Keratinocyte (primary cell): Measurements from ENCODE around the gene CAST. TPM values are rescaled to one million over a fixed set of nuclear protein-coding genes. Genes with fewer than 3 reads are reported as not detected.

Source experiments
- DNase-seq: peaks from one replicate; pipeline ENCODE4 v3.0.0-alpha.2; 2011; ENCODE audit warnings: low read depth, missing footprints, low spot score
- FAIRE-seq: peaks from 2 replicates; lab custom pipeline; 2011; peaks lifted over from hg19 to GRCh38; lab: Jason Lieb, UNC
- H2AFZ ChIP-seq: 2 replicates; pipeline ENCODE4 v1.6.0; 2012; ENCODE audit warnings: low read length, control low read depth, inconsistent platforms; ENCODE audit not compliant: control insufficient read depth
- H3K27ac ChIP-seq: 2 replicates; pipeline ENCODE4 v1.5.1; 2011; ENCODE audit warnings: low read length; ENCODE audit not compliant: control insufficient read depth, insufficient read depth
- H3K27me3 ChIP-seq: 3 replicates; pipeline ENCODE4 v1.6.0; 2011; ENCODE audit warnings: low read length; ENCODE audit not compliant: control insufficient read depth, insufficient read depth; ENCODE audit errors: extremely low read depth
- H3K36me3 ChIP-seq, 2 experiments: 2 replicates in 1 of 2; 3 replicates in 1 of 2; pipeline ENCODE4 v1.5.1; 2011; ENCODE audit warnings: low read length in 2 of 2, mild to moderate bottlenecking in 1 of 2; ENCODE audit not compliant: control insufficient read depth in 2 of 2, insufficient read depth in 2 of 2; ENCODE audit errors: extremely low read depth in 1 of 2
- H3K4me1 ChIP-seq: 3 replicates; pipeline ENCODE4 v1.5.1; 2011; ENCODE audit warnings: low read length; ENCODE audit not compliant: control insufficient read depth, insufficient read depth; ENCODE audit errors: extremely low read depth
- H3K4me2 ChIP-seq: 3 replicates; pipeline ENCODE4 v1.6.0; 2011; ENCODE audit warnings: low read depth, low read length; ENCODE audit not compliant: control insufficient read depth, insufficient read depth; ENCODE audit errors: extremely low read depth
- H3K4me3 ChIP-seq, 3 experiments: fragments of 200-600 bp in 1 of 3; sonication (generic) in 1 of 3; 2 replicates in 2 of 3; 3 replicates in 1 of 3; pipeline ENCODE4 v1.5.1; 2011 to 2016; ENCODE audit warnings: low read length in 3 of 3, mild to moderate bottlenecking in 3 of 3, control low read depth in 2 of 3, inconsistent platforms in 1 of 3, low read depth in 1 of 3, mixed read lengths in 1 of 3, mixed run types in 1 of 3, moderate library complexity in 1 of 3; ENCODE audit not compliant: control insufficient read depth in 2 of 3, insufficient read depth in 2 of 3; ENCODE audit errors: extremely low read depth in 1 of 3
- H3K79me2 ChIP-seq: 2 replicates; pipeline ENCODE4 v1.6.0; 2012; ENCODE audit warnings: low read length; ENCODE audit not compliant: control insufficient read depth, insufficient read depth
- H3K9ac ChIP-seq: 3 replicates; pipeline ENCODE4 v1.6.0; 2011; ENCODE audit warnings: low read length; ENCODE audit not compliant: control insufficient read depth, insufficient read depth; ENCODE audit errors: extremely low read depth
- H3K9me1 ChIP-seq: 3 replicates; pipeline ENCODE4 v1.6.0; 2011; ENCODE audit warnings: low read length; ENCODE audit not compliant: control insufficient read depth, insufficient read depth; ENCODE audit errors: extremely low read depth
- H3K9me3 ChIP-seq: 2 replicates; pipeline ENCODE4 v1.5.1; 2012; ENCODE audit warnings: low read depth, low read length; ENCODE audit not compliant: control insufficient read depth
- H4K20me1 ChIP-seq: 3 replicates; pipeline ENCODE4 v1.6.0; 2011; ENCODE audit warnings: low read length; ENCODE audit not compliant: control insufficient read depth, insufficient read depth; ENCODE audit errors: extremely low read depth
- EZH2 ChIP-seq: IDR thresholded peaks from one replicate; pipeline ENCODE4 v1.6.1; 2012; ENCODE audit warnings: inconsistent platforms, mild to moderate bottlenecking, low read length, moderate library complexity
- dilution Hi-C: fragments of 300-500 bp; cut with MboI; formaldehyde crosslinking; loops from one replicate; pipeline ENCODE4 v1.7.0; 2020; ENCODE audit warnings: low sequenced_read_pairs; ENCODE audit not compliant: extremely low pct_ligation_motif_present
- polyA plus RNA-seq, 5 experiments: library from polyadenylated mRNA; depleted of rRNA in 3 of 5; stranded (reverse) in 3 of 5; stranded (forward) in 1 of 5; unstranded in 1 of 5; fragments of >200 nt; gene quantifications; 1 replicate in 1 of 5; 2 replicates in 3 of 5; 3 replicates in 1 of 5; pipeline versions ENCODE4 v1.2.1 to v1.2.3, GENCODE V29; 2011 to 2012; ENCODE audit warnings: missing spikeins in 2 of 5, low read depth in 1 of 5, low replicate concordance in 1 of 5
- TF ChIP-seq, protein P1 (sequence below), 3 experiments: IDR thresholded peaks in 1 of 3; conservative IDR thresholded peaks in 1 of 3; optimal IDR thresholded peaks in 1 of 3; 2 replicates in 2 of 3; 3 replicates in 1 of 3; pipeline versions ENCODE3 to v1.5.1; 2011; ENCODE audit warnings: low read length in 3 of 3, mild to moderate bottlenecking in 3 of 3, moderate library complexity in 2 of 3, control low read depth in 1 of 3, inconsistent platforms in 1 of 3; ENCODE audit not compliant: insufficient read depth in 2 of 3; ENCODE audit errors: extremely low read depth in 1 of 3

The CAST gene
- polyA plus RNA-seq, 1 donor (not counting 4 experiments of a cell fraction or from before 2014, with no cell fraction given), result 238 TPM

DNA sequence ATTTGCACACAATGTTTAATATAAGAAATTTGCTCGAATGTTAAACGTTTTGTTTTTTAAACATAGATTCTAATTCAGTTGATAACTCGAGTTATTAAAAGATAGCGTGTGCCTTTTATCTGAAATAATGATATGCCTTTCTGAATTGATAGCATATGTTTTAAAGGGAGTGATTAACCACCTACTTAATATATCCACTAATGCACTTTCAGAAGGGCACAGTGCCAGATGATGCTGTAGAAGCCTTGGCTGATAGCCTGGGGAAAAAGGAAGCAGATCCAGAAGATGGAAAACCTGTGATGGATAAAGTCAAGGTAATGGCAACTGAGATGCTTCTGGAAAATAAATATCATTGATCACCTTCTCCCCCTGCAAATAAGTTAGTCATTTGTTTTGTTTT is 91.7 kb downstream of the CAST start:
- no peak overlapping the region for H3K4me2 ChIP-seq
- no peaks in the 10 kb centered on the region for H4K20me1 ChIP-seq
- DNase-seq (no peak), FAIRE-seq (no peak)
- no peak overlapping the region for H3K4me3 ChIP-seq
- no peaks in the 10 kb centered on the region for H3K79me2 ChIP-seq
- dilution Hi-C loops, result no loop called here
- peaks cover 42 to 50% of the 10 kb centered on the region in 2 experiments for H3K36me3 ChIP-seq
- H3K4me1 ChIP-seq, result no peaks in the 10 kb centered on the region
- no peaks in the 10 kb centered on the region for H3K27me3 ChIP-seq
- no peak overlapping the region for H3K27ac ChIP-seq
- H3K9me3 ChIP-seq, result no peaks in the 10 kb centered on the region
- TF ChIP-seq, protein P1, sequence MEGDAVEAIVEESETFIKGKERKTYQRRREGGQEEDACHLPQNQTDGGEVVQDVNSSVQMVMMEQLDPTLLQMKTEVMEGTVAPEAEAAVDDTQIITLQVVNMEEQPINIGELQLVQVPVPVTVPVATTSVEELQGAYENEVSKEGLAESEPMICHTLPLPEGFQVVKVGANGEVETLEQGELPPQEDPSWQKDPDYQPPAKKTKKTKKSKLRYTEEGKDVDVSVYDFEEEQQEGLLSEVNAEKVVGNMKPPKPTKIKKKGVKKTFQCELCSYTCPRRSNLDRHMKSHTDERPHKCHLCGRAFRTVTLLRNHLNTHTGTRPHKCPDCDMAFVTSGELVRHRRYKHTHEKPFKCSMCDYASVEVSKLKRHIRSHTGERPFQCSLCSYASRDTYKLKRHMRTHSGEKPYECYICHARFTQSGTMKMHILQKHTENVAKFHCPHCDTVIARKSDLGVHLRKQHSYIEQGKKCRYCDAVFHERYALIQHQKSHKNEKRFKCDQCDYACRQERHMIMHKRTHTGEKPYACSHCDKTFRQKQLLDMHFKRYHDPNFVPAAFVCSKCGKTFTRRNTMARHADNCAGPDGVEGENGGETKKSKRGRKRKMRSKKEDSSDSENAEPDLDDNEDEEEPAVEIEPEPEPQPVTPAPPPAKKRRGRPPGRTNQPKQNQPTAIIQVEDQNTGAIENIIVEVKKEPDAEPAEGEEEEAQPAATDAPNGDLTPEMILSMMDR (optimal IDR thresholded peaks at IDR 0.05 in 1 of 3, IDR thresholded peaks at IDR 0.05 in 1 of 3, conservative IDR thresholded peaks at IDR 0.05 in 1 of 3; ENCODE audit: extremely low read depth in 1 of 3, insufficient read depth in 2 of 3, low read length in 3 of 3), result no peak
- no peak for TF ChIP-seq EZH2
- no peak overlapping the region for H2AFZ ChIP-seq
- H3K9me1 ChIP-seq, result no peaks in the 10 kb centered on the region
- H3K9ac ChIP-seq, result no peak overlapping the region

DNA sequence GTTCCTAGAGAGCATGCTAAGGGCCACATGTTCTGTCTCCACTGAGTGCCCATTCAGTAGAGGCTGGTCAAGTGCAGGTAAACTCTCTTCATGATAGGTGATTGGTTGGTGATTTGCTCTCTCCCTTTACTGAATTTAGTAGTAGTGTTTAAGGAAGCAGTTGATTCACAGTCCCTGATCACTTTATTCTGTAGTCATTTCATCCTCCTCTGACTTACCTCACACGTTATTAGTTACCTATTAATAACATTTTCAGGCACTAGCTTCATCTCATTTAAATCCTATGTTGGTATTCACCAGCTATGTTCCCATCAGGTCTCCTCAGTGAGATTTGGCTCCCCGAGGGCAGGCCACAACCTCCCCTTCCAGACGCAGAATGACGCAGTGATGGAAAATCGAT is 93.7 kb downstream of the CAST start:
- Histone ChIP-seq H4K20me1 (no peaks in the 10 kb centered on the region), H3K4me2 (no peak overlapping the region), H3K27ac (no peak overlapping the region), H3K79me2 (no peaks in the 10 kb centered on the region), H3K36me3 (peaks cover 37 to 44% of the 10 kb centered on the region in 2 experiments), H3K4me1 (no peaks in the 10 kb centered on the region), H3K9me1 (no peaks in the 10 kb centered on the region), H3K4me3 (no peak overlapping the region), H2AFZ (no peak overlapping the region), H3K27me3 (no peaks in the 10 kb centered on the region), H3K9ac (no peak overlapping the region), H3K9me3 (no peaks in the 10 kb centered on the region)
- DNase-seq (no peak), FAIRE-seq (no peak)
- TF ChIP-seq EZH2, result no peak
- TF ChIP-seq, protein P1 (optimal IDR thresholded peaks at IDR 0.05 in 1 of 3, IDR thresholded peaks at IDR 0.05 in 1 of 3, conservative IDR thresholded peaks at IDR 0.05 in 1 of 3; ENCODE audit: extremely low read depth in 1 of 3, insufficient read depth in 2 of 3, low read length in 3 of 3), result no peak
- dilution Hi-C loops, result no loop called here
